ENCODE results near the gene FREM2.

- TF ChIP-seq POLR2AphosphoS5 (IDR thresholded peaks at IDR 0.05; ENCODE audit: low read depth, low read length), result no peak
- TF ChIP-seq REST (IDR thresholded peaks at IDR 0.05; ENCODE audit: insufficient read depth in 1 of 2, low read depth in 2 of 2, low read length in 2 of 2), result no peak
- no peak for TF ChIP-seq TAF1 (IDR thresholded peaks at IDR 0.05; ENCODE audit: borderline replicate concordance, insufficient read depth, low read length)
- no peak for TF ChIP-seq SIN3A (IDR thresholded peaks at IDR 0.05; ENCODE audit: borderline replicate concordance, insufficient read depth, low read length)
Observed at GRCh38 chr13:38866649-38867048, 179.8 kb downstream of the FREM2 start.
